Karpas-422 (cell line): ENCODE results near the gene CPAMD8. TPM values are rescaled to one million over a fixed set of nuclear protein-coding genes. Genes with fewer than 3 reads are reported as not detected.

ENCODE experiments used
- DNase-seq: peaks from one replicate; pipeline ENCODE4 v3.0.0-alpha.2; 2015
- H2AFZ ChIP-seq: fragments of 200-600 bp; sonication (generic); 2 replicates; pipeline ENCODE4 v1.6.1; 2014; ENCODE audit warnings: antibody characterized with exemption, low read length, mixed read lengths
- H3K27ac ChIP-seq: fragments of 200-600 bp; sonication (generic); 2 replicates; pipeline ENCODE4 v1.5.1; 2014; ENCODE audit warnings: mild to moderate bottlenecking, low read length, moderate library complexity
- H3K27me3 ChIP-seq: fragments of 200-600 bp; sonication (generic); 2 replicates; pipeline ENCODE4 v1.6.1; 2014; ENCODE audit warnings: low read length, mixed read lengths
- H3K36me3 ChIP-seq: fragments of 200-600 bp; sonication (generic); 2 replicates; pipeline ENCODE4 v1.6.1; 2014; ENCODE audit warnings: low read length, mixed read lengths; ENCODE audit not compliant: insufficient read depth
- H3K4me1 ChIP-seq: fragments of 200-600 bp; sonication (generic); 2 replicates; pipeline ENCODE4 v1.6.1; 2014; ENCODE audit warnings: mild to moderate bottlenecking, low read length, mixed read lengths
- H3K4me2 ChIP-seq: fragments of 200-600 bp; sonication (generic); 2 replicates; pipeline ENCODE4 v1.6.1; 2014; ENCODE audit warnings: low read length, low read depth, mild to moderate bottlenecking; ENCODE audit not compliant: poor library complexity, severe bottlenecking
- H3K4me3 ChIP-seq: fragments of 200-600 bp; sonication (generic); 2 replicates; pipeline ENCODE4 v1.5.1; 2014; ENCODE audit warnings: mild to moderate bottlenecking, antibody characterized with exemption, low read length, mixed read lengths
- H3K79me2 ChIP-seq: fragments of 200-600 bp; sonication (generic); 2 replicates; pipeline ENCODE4 v1.6.1; 2014; ENCODE audit warnings: mild to moderate bottlenecking, low read length, mixed read lengths
- H3K9ac ChIP-seq: fragments of 200-600 bp; sonication (generic); 2 replicates; pipeline ENCODE4 v1.6.0; 2014; ENCODE audit warnings: low read length
- H3K9me2 ChIP-seq: fragments of 200-600 bp; sonication (generic), shearing (Covaris generic); replicated peaks from 2 replicates; pipeline ENCODE4 v1.6.0; 2014; ENCODE audit warnings: mild to moderate bottlenecking, low read length, moderate library complexity; ENCODE audit not compliant: insufficient read depth
- H3K9me3 ChIP-seq: fragments of 300-700, 200-600 bp; sonication (generic); 2 replicates; pipeline ENCODE4 v1.6.1; 2014; ENCODE audit warnings: low read length, mixed read lengths
- H4K20me1 ChIP-seq: fragments of 200-600 bp; sonication (generic); 2 replicates; pipeline ENCODE4 v1.6.1; 2014; ENCODE audit warnings: mild to moderate bottlenecking, antibody characterized with exemption, low read length, low read depth; ENCODE audit not compliant: insufficient read depth
- total RNA-seq: library from RNA; depleted of rRNA; stranded (reverse); fragments of >200 nt; shearing (Covaris generic); gene quantifications from 2 replicates; pipeline ENCODE4 v1.2.3, GENCODE V29; 2014; ENCODE audit warnings: low replicate concordance

CPAMD8 gene
- total RNA-seq, 1 experiment from 2014 or later: not detected

DNA sequence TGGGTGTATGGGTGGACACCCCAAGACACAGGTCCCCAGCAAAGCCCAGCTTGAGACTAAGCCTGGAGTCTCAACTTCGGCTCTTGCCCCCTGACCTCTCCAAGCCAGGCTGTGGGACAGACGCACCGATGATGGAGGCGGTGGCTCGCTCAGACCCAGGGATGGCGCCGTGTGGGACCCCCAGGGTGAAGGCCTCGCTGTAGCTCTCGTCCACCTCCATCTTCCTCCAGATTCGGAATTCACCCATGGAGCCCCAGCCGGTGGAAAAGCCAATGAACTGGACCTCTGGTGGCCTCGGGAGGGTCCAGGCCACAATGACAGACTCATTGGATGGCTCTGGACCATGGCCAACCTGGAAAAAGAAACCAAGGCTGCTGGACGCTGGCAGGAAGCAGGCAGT, 98.7 kb downstream of the CPAMD8 start:
- no peaks in the 10 kb centered on the region for H3K27me3 ChIP-seq
- no peak overlapping the region for H3K27ac ChIP-seq
- H3K4me2 ChIP-seq: no peak overlapping the region
- no peaks in the 10 kb centered on the region for H3K4me1 ChIP-seq
- H3K4me3 ChIP-seq: no peak overlapping the region
- no peaks in the 10 kb centered on the region for H3K79me2 ChIP-seq
- no peak overlapping the region for H3K9ac ChIP-seq
- no peaks in the 10 kb centered on the region for H4K20me1 ChIP-seq
- H3K9me3 ChIP-seq: no peaks in the 10 kb centered on the region
- no peaks in the 10 kb centered on the region for H3K36me3 ChIP-seq
- H2AFZ ChIP-seq: no peak overlapping the region
- H3K9me2 ChIP-seq: no peaks in the 10 kb centered on the region
- DNase-seq: no peak

DNA sequence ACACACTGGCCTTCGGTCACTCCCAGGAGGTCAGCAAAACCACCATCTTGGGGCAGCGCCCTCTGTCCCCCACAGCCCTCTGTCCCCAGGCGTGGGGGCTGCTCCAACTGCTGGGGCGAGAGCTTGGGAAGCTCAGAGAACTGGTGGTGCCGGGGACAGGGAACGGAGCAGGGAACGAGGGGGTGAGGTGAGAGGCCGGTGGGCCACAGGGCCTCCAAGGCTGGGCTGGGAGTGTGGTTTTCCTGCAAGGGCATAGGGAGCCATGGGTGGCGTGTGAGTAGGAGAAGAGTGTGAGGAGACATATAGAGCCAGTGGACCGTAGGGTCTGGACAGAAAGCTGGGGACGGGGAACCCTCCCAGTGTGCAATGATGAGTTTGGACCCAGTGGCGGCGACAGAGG, 103.7 kb downstream of the CPAMD8 start:
- Histone ChIP-seq H2AFZ (no peak overlapping the region), H3K4me2 (no peak overlapping the region), H3K9me2 (no peaks in the 10 kb centered on the region), H3K79me2 (no peaks in the 10 kb centered on the region), H3K9me3 (no peaks in the 10 kb centered on the region), H3K27me3 (no peaks in the 10 kb centered on the region), H4K20me1 (no peaks in the 10 kb centered on the region), H3K36me3 (no peaks in the 10 kb centered on the region), H3K9ac (no peak overlapping the region), H3K27ac (no peak overlapping the region), H3K4me1 (no peaks in the 10 kb centered on the region), H3K4me3 (no peak overlapping the region)
- DNase-seq: no peak

GRCh38 chr19:16922592-16922934, 104.0 kb downstream of the CPAMD8 start:
- Histone ChIP-seq H3K27ac (no peak overlapping the region), H2AFZ (no peak overlapping the region), H3K9ac (no peak overlapping the region), H3K9me2 (no peaks in the 10 kb centered on the region), H3K27me3 (no peaks in the 10 kb centered on the region), H3K79me2 (no peaks in the 10 kb centered on the region), H3K4me2 (no peak overlapping the region), H3K4me3 (no peak overlapping the region), H3K36me3 (no peaks in the 10 kb centered on the region), H4K20me1 (no peaks in the 10 kb centered on the region), H3K4me1 (no peaks in the 10 kb centered on the region), H3K9me3 (no peaks in the 10 kb centered on the region)
- DNase-seq: no peak

GRCh38 chr19:16921766-16922591, 104.6 kb downstream of the CPAMD8 start:
- no peaks in the 10 kb centered on the region for H3K9me2 ChIP-seq
- no peaks in the 10 kb centered on the region for H3K9me3 ChIP-seq
- no peak overlapping the region for H3K9ac ChIP-seq
- H2AFZ ChIP-seq: no peak overlapping the region
- H3K4me3 ChIP-seq: no peak overlapping the region
- no peaks in the 10 kb centered on the region for H3K4me1 ChIP-seq
- no peak for DNase-seq
- no peaks in the 10 kb centered on the region for H3K36me3 ChIP-seq
- no peaks in the 10 kb centered on the region for H4K20me1 ChIP-seq
- no peak overlapping the region for H3K27ac ChIP-seq
- no peak overlapping the region for H3K4me2 ChIP-seq
- no peaks in the 10 kb centered on the region for H3K79me2 ChIP-seq
- H3K27me3 ChIP-seq: no peaks in the 10 kb centered on the region

DNA sequence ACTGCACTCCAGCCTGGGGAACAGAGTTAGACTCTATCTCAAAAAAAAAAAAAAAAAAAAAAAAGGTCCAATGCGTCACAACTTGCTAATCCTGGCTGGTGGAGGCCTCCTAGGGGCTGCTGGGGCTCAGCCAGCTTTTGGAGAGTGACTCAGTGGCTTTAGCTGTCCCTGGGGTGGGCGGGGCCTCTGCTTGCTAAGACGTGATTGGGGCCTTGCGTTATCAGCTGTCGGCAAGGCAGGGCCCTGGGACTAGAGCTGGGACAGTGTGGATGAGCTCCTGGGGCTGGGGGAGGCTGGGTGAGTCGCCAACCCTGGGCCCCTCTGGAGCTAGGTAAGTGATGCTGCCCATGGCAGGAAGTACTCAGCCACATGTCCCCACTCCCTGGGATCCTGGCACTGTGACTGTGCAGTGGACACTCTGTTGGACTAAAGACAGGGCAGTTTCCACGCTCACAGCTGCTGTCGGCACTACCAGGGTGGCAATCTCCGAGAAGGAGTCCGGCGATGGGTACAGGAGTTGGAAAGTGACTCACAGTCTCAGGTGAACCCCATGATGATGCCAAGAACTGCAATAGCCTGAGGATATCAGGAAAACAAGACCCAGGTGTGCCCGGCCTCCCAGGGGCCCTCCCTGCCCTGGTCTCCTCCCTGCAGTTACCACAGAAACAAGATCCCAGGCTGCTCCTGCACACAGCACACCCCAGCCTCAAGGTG, 105.6 kb downstream of the CPAMD8 start:
- no peaks in the 10 kb centered on the region for H4K20me1 ChIP-seq
- H3K4me3 ChIP-seq: no peak overlapping the region
- no peak overlapping the region for H3K4me2 ChIP-seq
- no peak for DNase-seq
- H3K9me2 ChIP-seq: no peaks in the 10 kb centered on the region
- no peak overlapping the region for H2AFZ ChIP-seq
- H3K79me2 ChIP-seq: no peaks in the 10 kb centered on the region
- no peaks in the 10 kb centered on the region for H3K36me3 ChIP-seq
- H3K9me3 ChIP-seq: no peaks in the 10 kb centered on the region
- H3K9ac ChIP-seq: no peak overlapping the region
- H3K27me3 ChIP-seq: no peaks in the 10 kb centered on the region
- no peaks in the 10 kb centered on the region for H3K4me1 ChIP-seq
- H3K27ac ChIP-seq: no peak overlapping the region

GRCh38 chr19:16919496-16919895, 107.1 kb downstream of the CPAMD8 start:
- Histone ChIP-seq H3K9me2 (no peaks in the 10 kb centered on the region), H3K9me3 (no peaks in the 10 kb centered on the region), H3K27ac (no peak overlapping the region), H3K9ac (no peak overlapping the region), H2AFZ (no peak overlapping the region), H4K20me1 (no peaks in the 10 kb centered on the region), H3K4me2 (no peak overlapping the region), H3K79me2 (no peaks in the 10 kb centered on the region), H3K36me3 (no peaks in the 10 kb centered on the region), H3K4me1 (no peaks in the 10 kb centered on the region), H3K27me3 (no peaks in the 10 kb centered on the region), H3K4me3 (no peak overlapping the region)
- no peak for DNase-seq

- no peaks in the 10 kb centered on the region for H3K4me1 ChIP-seq
- H3K4me2 ChIP-seq: no peak overlapping the region
- no peak overlapping the region for H3K4me3 ChIP-seq
- H2AFZ ChIP-seq: no peak overlapping the region
- no peak for DNase-seq
- no peaks in the 10 kb centered on the region for H4K20me1 ChIP-seq
- H3K27ac ChIP-seq: no peak overlapping the region
- H3K79me2 ChIP-seq: no peaks in the 10 kb centered on the region
- H3K9me2 ChIP-seq: no peaks in the 10 kb centered on the region
- H3K36me3 ChIP-seq: no peaks in the 10 kb centered on the region
- 0 out of 2 replicates have a peak, but pooled peaks cover 5% of the 10 kb centered on the region for H3K27me3 ChIP-seq
- no peak overlapping the region for H3K9ac ChIP-seq
- peaks cover 9% of the 10 kb centered on the region for H3K9me3 ChIP-seq
Observed at GRCh38 chr19:16917401-16917800, 109.2 kb downstream of the CPAMD8 start.

- H3K79me2 ChIP-seq: no peaks in the 10 kb centered on the region
- peaks cover 9% of the 10 kb centered on the region for H3K9me3 ChIP-seq
- no peaks in the 10 kb centered on the region for H3K4me1 ChIP-seq
- H3K4me2 ChIP-seq: no peak overlapping the region
- no peak overlapping the region for H3K4me3 ChIP-seq
- no peaks in the 10 kb centered on the region for H3K9me2 ChIP-seq
- no peak for DNase-seq
- no peaks in the 10 kb centered on the region for H3K36me3 ChIP-seq
- 0 out of 2 replicates have a peak, but pooled peaks cover 5% of the 10 kb centered on the region for H3K27me3 ChIP-seq
- no peak overlapping the region for H3K9ac ChIP-seq
- no peak overlapping the region for H2AFZ ChIP-seq
- no peak overlapping the region for H3K27ac ChIP-seq
- H4K20me1 ChIP-seq: no peaks in the 10 kb centered on the region
Observed at GRCh38 chr19:16915734-16916133, 110.9 kb downstream of the CPAMD8 start.
